GM18520 (cell line): ENCODE data around the gene HECA.
"Not testable (repeated sequence)": the region's sequence is repeated elsewhere in the genome, so short reads cannot be mapped to it uniquely, and the experiment has no call there.

Source experiments
- ATAC-seq: cut with Tn5 transposase; IDR thresholded peaks from one replicate; pipeline ENCODE4 v1.9.1; 2021; ENCODE audit not compliant: unreplicated experiment

HECA gene

DNA sequence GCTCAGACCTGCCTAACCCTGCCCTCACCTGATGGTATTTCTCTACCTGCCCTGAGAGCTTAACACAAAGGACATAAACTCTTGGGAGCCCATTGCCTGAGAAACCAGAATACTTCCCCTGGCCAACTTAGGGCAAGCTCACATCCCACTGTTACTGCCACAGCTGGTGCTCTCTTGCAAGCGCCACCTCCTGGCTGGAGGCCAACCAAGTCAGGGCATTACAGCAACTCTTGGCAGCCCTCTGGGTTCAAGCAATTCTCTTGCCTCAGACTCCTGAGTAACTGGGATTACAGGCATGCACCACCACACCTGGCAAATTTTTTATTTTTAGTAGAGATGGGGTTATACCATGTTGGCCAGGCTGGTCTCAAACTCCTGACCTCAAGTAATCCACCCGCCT is 70.1 kb downstream of the HECA start:
- ATAC-seq: no peak

GRCh38 chr6:139205843-139206242 is 71.0 kb downstream of the HECA start:
- no peak for ATAC-seq

DNA sequence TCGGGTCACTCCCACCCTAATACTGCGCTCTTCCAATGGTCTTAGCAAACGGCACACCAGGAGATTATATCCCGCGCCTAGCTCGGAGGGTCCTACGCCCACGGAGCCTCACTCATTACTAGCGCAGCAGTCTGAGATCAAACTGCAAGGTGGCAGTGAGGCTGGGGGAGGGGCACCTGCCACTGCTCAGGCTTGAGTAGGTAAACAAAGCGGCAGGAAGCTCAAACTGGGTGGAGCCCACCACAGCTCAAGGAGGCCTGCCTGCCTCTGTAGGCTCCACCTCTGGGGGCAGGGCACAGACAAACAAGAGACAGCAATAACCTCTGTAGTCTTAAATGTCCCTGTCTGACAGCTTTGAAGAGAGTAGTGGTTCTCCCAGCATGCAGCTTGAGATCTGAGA is 75.9 kb downstream of the HECA start:
- ATAC-seq: not testable (repeated sequence)

- not testable (repeated sequence) for ATAC-seq
Observed at GRCh38 chr6:139212460-139212859, 77.6 kb downstream of the HECA start.

DNA sequence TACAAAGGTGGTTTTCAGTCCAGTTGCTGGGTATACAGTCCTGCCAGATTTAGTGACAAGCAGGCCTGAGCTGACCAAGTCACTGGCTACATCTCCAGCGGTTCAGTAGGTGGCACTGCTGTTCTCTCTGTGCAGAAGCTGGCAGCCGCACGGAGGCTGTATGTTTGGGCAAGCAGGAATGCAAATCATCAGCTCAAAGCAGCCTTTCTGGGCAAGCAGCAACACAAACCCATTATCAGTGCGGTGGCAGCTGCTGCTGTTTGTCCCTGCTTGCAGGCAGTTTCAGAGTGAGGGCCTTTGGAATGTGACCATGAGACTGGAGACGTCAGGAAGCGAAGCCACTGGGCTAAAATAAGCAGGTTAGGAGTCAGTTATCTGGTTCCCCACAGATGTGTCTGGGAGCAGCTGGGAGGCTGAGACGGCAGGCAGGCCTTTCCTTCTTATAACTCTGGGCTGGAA is 84.4 kb downstream of the HECA start:
- peak; percentile 100 for ATAC-seq

DNA sequence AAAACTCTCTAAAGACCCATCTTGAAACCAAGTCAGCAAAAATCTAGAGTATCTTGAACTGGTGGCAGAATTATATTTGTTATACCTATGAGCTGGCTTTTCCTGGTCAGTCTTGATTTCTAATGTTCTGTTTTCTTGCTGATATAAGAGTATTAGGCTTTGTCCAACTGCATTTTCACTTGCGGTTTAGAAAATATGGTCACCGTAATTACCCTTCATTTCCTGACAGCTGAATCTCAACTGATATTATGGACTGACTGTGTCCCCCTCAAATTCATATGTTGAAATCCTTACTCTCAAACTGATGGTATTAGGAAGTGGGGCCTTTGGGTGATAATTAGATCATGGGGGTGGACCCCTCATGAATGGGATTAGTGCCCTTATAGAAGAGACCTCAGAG is 84.9 kb downstream of the HECA start:
- no peak for ATAC-seq

DNA sequence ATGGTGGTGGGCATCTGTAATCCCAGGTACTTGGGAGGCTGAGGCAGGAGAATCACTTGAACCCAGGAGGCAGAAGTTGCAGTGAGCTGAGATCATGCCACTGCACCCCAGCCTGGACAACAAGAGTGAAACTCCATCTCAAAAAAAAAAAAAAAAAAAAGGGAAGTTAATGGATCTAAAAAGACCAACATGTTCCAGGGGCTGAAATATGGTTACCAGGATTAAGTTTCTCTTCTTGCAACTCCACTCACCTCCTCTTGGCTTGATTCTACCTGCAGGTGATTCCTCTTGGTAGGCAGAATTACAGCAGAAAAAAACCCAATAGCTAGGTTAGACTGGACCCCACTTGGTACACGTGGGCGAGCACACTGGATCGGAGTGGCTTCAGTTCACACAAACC is 93.5 kb downstream of the HECA start:
- not testable (repeated sequence) for ATAC-seq
